CD4-positive, alpha-beta T cell treated with Interleukin-17A for 4 hours (primary cell): ENCODE measurements around the gene IDH3A.
A peak's percentile ranks its signal among the peaks of the same experiment; 100 is the strongest.

Experiments
- DNase-seq: peaks from one replicate; pipeline ENCODE4 v3.0.0-alpha.2; 2020; ENCODE audit warnings: mixed read lengths

Gene IDH3A

DNA sequence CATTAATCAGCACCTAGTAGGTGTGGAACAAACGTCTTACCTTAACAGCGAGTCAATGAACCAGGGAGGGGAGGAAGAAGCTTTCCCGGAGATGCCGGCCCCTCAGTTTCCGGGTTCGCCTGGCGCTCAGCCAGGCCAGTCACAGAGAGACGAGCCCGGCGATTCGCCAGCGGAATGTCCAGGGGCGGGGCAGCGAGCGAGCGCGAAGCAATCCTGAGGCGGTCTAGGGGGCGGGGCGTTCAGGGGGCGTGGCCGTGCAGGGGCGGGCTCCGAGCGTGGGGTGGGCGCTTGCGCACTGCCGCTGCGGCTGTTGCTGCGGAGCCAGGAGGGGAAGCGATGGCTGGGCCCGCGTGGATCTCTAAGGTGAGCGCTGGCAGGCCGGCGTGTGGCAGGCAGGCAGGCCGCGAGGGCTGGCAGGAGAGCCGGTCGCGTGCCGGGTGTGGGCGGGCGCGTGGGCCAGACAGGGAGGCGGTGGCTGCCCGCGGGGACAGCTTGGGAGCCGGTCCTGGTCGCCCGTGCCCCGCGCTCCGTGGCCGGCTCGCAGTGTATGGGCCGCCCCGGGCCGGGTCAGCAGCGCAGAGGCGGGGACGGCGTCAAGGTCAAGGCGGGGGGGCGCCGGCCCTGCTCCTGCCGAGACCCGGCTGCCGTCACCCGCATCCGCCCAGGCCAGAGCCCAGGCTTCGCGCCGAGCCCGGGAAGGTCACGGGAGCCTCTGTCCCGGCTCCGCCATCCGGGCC is at the start of gene IDH3A:
Gene IDH3A, plus strand, starts transcription at position 295 of the 737 bp plus-strand sequence. Its CDS starts 42 bp downstream, at position 337.
- peak; percentile 100 for DNase-seq

DNA sequence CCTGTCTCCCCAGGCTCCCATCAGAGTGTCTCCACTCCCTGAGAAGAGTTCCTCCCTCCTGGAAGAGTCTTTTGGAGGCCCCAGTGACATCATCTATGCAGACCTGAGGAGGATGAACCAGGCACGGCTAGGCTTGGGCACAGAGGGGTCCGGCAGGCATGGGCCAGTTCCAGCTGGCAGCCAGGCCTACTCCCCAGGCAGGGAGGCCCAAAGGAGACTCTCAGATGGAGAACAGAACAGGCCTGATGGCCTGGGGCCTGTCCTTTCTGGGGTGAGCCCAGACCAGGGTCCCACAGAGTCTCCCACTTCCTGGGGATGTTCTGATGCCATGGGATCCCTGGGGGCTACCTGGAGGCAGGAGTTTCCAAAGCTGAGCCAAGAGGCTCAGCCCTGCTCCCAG is 48.3 kb upstream of the IDH3A start:
- no peak for DNase-seq

GRCh38 chr15:78101423-78102105 is 47.6 kb upstream of the IDH3A start:
- DNase-seq: no peak

GRCh38 chr15:78102211-78102610 is 47.0 kb upstream of the IDH3A start:
- no peak for DNase-seq

DNA sequence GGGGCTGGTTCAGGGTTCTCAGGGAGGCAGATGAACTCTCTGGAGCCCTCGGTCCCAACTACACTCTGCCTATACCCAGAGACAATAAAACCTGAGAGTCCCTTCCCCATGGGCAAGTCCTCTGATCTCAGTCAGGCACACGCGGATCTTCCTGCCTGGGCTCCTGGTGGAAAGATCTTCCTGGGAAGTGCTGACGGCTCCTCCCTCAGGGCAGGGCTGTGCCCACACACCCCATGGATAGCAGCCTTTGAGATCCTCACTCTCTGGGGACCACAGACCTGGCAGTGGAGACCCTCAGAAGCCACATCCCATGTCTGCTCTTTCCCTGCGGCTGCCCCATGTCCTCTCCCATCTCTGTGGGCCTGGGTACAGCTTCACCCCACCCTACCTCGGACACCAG is 46.4 kb upstream of the IDH3A start:
- no peak for DNase-seq

- peak; percentile 62 for DNase-seq
Measured at GRCh38 chr15:78103406-78104118, 45.6 kb upstream of the IDH3A start.

DNA sequence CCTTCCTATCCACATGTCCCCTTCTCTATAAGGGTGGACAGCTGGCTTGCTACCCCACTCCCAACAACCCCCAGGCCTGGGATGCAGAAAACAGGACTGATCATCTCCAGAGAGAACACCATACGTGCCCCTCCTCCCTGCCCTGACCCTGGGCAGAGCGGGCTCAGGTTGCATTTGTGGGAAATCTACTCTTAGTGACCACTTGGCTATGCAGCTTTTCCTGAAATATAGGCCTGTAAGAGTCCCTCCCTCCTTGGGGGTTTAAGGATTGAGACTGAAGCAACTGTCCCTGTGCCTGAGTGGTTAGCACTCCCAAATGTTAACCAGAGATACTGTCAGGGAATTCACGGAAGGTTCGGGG is 45.1 kb upstream of the IDH3A start:
- DNase-seq: no peak

GRCh38 chr15:78104566-78105475 is 44.3 kb upstream of the IDH3A start:
- DNase-seq: no peak

DNA sequence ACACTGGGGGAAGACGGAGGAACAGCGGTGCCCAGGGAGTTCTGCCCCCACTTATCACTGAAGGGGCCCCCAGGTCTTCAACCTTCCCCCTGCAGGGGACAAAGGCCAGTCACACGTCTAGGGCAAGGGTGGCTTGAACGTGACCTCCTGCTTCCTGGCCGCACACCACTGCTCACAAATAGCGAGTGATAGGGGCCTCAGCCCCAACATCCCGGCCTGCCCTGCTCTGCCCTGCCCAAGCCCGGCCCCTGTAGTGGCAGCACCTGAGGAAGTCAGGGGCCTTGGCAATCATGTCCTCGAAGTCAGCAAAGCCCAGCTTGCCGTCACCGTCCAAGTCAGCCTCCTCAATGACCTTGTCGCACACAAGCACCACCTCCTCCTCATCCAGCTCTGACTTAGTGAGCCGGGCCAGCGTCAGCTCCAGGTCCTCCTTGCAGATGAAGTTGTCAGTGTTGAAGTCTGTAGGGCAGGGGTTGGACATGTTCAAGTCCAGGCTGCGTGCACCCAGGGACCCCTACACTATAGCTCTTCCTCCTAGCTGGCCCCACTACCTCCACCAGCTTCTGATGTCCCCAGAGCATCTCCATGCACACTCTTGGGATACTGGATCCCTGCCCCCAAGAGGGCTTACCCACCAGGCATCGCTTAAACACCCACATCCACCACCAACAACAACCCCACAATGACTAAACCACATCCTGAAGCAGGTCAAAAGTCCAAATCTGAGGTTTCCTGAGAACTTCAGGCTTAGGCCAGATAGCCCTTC is 43.5 kb upstream of the IDH3A start:
- no peak for DNase-seq

DNA sequence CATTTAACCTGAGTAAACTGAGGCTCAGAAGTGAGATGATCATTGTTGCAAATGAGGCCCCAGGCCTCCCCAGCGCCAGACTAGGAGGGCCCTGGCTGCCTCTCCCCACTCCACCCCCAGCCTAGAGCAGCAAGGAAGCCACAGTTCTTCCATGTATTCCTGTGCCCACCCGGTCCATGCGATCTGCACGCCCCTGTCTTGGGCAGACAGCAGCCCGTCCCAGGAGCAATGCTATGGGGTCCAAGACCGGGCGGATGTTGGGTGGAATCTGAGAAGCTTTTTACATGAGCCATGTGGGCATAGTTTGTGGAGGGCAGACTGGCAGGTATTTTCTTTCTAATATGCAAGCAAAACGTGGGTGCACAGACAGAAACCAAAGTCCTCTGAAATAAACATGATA is 41.7 kb upstream of the IDH3A start:
- DNase-seq: no peak

GRCh38 chr15:78108300-78109084 is 40.7 kb upstream of the IDH3A start:
- DNase-seq: peak; percentile 91

GRCh38 chr15:78109156-78109555 is 40.0 kb upstream of the IDH3A start:
- DNase-seq: no peak

GRCh38 chr15:78110096-78110495 is 39.1 kb upstream of the IDH3A start:
- no peak for DNase-seq

GRCh38 chr15:78110916-78111475 is 38.2 kb upstream of the IDH3A start:
- no peak for DNase-seq

GRCh38 chr15:78111788-78112187 is 37.4 kb upstream of the IDH3A start:
- no peak for DNase-seq

- no peak for DNase-seq
Measured at GRCh38 chr15:78112551-78112950, 36.6 kb upstream of the IDH3A start.

DNA sequence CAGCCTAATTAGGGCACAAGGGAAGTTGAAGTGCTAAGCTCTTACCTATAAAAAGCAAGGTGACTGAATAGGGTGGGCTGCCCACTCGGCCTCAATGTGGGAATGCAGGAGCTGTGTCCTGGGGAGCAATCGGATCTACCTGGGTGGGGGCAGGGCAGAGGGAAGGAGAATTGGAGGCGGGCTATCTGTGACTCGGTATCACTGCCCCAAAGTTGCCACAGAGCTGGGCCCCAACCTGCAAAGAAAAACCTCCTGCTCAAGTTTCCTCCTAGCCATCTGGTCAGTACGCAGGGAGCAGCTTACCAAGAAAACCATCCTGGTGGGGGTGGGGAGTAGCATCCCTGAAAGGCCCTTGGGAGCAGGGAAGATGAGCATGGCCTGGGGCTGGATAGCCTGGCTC is 28.6 kb upstream of the IDH3A start:
- no peak for DNase-seq

DNA sequence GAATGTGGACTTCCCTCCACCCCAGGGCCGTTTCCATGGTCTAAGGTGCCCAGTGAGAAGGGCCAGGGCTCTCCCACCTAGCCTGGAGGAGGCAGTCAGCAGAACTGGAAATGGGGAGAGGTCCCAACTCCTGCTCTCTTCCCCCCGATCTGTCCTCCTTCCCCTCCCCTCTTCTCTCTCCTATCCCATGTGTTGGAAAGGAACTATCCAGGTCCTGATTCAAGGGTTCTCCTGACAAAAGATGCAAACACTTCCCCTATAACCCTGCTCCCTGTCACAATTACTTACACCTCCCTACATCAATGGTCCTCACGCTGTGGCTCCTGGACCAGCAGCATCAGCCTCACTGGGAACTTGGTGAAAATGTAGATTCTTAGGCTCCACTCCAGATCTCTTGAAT is 23.9 kb upstream of the IDH3A start:
- no peak for DNase-seq

- DNase-seq: no peak
Measured at GRCh38 chr15:78127882-78128281, 21.3 kb upstream of the IDH3A start.

GRCh38 chr15:78129077-78129750 is 19.9 kb upstream of the IDH3A start:
- no peak for DNase-seq
